SU-DHL-6 (cell line): ENCODE measurements around the gene KLK13.

Source experiments
- H2AFZ ChIP-seq: fragments of 200-600 bp; sonication (generic); 2 replicates; pipeline ENCODE4 v1.6.1; 2014; ENCODE audit warnings: low read depth, mild to moderate bottlenecking, moderate library complexity, mixed read lengths, antibody characterized with exemption, low read length; ENCODE audit not compliant: severe bottlenecking
- H3F3A ChIP-seq: fragments of 200-600 bp; shearing (Covaris generic); 2 replicates; pipeline ENCODE4 v1.6.0; 2016; ENCODE audit warnings: antibody characterized with exemption, mild to moderate bottlenecking; ENCODE audit not compliant: insufficient read depth
- H3K27ac ChIP-seq: fragments of 200-600 bp; sonication (generic); 2 replicates; pipeline ENCODE4 v1.5.1; 2016; ENCODE audit warnings: low read depth, mild to moderate bottlenecking, low read length, moderate library complexity, mixed read lengths
- H3K27me3 ChIP-seq: fragments of 200-600 bp; sonication (generic), shearing (Covaris generic); 2 replicates; pipeline ENCODE4 v1.6.0; 2014; ENCODE audit warnings: mild to moderate bottlenecking, low read length
- H3K36me3 ChIP-seq: fragments of 200-600 bp; sonication (generic); 2 replicates; pipeline ENCODE4 v1.6.1; 2014; ENCODE audit warnings: mild to moderate bottlenecking, low read length, mixed read lengths
- H3K4me2 ChIP-seq: fragments of 300-600, 200-600 bp; shearing (Covaris generic), sonication (generic); 2 replicates; pipeline ENCODE4 v1.6.0; 2014; ENCODE audit warnings: low read length, low read depth, mild to moderate bottlenecking; ENCODE audit not compliant: poor library complexity, severe bottlenecking
- H3K4me3 ChIP-seq: fragments of 200-600 bp; sonication (generic); 2 replicates; pipeline ENCODE4 v1.5.1; 2014; ENCODE audit warnings: antibody characterized with exemption, low read length, mild to moderate bottlenecking, mixed read lengths; ENCODE audit not compliant: insufficient read depth, poor library complexity, severe bottlenecking
- H3K79me2 ChIP-seq: fragments of 200-600 bp; sonication (generic); 2 replicates; pipeline ENCODE4 v1.6.1; 2014; ENCODE audit warnings: mild to moderate bottlenecking, low read length, moderate library complexity; ENCODE audit not compliant: insufficient read depth
- H3K9ac ChIP-seq: fragments of 200-600 bp; sonication (generic); 2 replicates; pipeline ENCODE4 v1.7.0; 2014; ENCODE audit warnings: mild to moderate bottlenecking, low read length
- H3K9me2 ChIP-seq: fragments of 200-600 bp; sonication (generic); replicated peaks from 2 replicates; pipeline ENCODE4 v1.6.1; 2014; ENCODE audit warnings: low read length; ENCODE audit not compliant: insufficient read depth
- H3K9me3 ChIP-seq: fragments of 200-600 bp; sonication (generic); 2 replicates; pipeline ENCODE4 v1.6.1; 2014; ENCODE audit warnings: low read length, mixed read lengths; ENCODE audit not compliant: insufficient read depth
- H4K20me1 ChIP-seq: fragments of 200-600 bp; sonication (generic); 2 replicates; pipeline ENCODE4 v1.6.1; 2014; ENCODE audit warnings: low read depth, mild to moderate bottlenecking, antibody characterized with exemption, low read length, moderate library complexity, mixed read lengths
- CTCF ChIP-seq: fragments of 200-600 bp; sonication (generic); IDR thresholded peaks from one replicate; pipeline ENCODE4 v1.5.1; 2017; ENCODE audit warnings: antibody characterized with exemption, mild to moderate bottlenecking, low read length, moderate library complexity; ENCODE audit not compliant: insufficient read depth, poor library complexity, severe bottlenecking
- EZH2phosphoT487 ChIP-seq: fragments of 200-600 bp; sonication (generic), shearing (Covaris generic); conservative IDR thresholded peaks from 2 replicates; pipeline ENCODE4 v1.6.1; 2018; ENCODE audit warnings: mild to moderate bottlenecking, antibody characterized with exemption, low read length, moderate library complexity, mixed read lengths

KLK13 gene

DNA sequence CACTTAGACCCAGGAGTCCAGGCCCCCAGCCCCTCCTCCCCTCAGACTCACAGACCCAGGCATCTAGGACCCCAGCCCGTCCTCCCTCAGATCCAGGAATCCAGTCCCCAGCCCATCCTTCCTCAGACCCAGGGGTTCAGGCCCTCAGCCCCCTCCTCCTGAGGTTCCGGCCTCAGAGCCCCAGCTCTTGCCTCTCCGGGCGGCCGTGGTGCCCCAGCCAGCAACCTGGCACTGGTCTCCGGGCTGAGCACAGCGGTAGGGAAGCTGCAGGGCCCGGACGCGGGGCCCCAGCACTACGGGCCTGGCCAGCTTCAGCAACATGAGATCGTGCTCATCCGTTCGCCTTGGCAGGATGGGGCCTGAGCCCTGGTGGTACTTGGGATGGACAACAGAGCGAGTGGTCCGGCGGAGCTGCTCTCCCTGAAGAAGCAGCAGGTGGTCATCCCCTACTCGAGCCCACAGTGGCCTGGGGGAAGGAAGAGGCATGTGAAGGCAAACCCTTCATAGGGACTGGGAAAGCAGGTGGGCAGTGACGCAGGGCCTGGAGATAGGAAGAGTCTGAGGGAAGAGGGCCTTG lies 49.1 kb downstream of the KLK13 start:
- no peaks in the 10 kb centered on the region for H3K79me2 ChIP-seq
- H3K9ac ChIP-seq = no peak overlapping the region
- H3K36me3 ChIP-seq = no peaks in the 10 kb centered on the region
- no peaks in the 10 kb centered on the region for H4K20me1 ChIP-seq
- no peaks in the 10 kb centered on the region for H3K9me2 ChIP-seq
- H3K4me2 ChIP-seq = no peak overlapping the region
- H3K4me3 ChIP-seq = no peak overlapping the region
- no peak overlapping the region for H3K27ac ChIP-seq
- TF ChIP-seq CTCF (no peak), EZH2phosphoT487 (no peak)
- H3F3A ChIP-seq = no peaks in the 10 kb centered on the region
- no peaks in the 10 kb centered on the region for H3K27me3 ChIP-seq
- no peaks in the 10 kb centered on the region for H3K9me3 ChIP-seq
- no peak overlapping the region for H2AFZ ChIP-seq

- no peak overlapping the region for H3K27ac ChIP-seq
- no peaks in the 10 kb centered on the region for H4K20me1 ChIP-seq
- H3K36me3 ChIP-seq = no peaks in the 10 kb centered on the region
- H3K4me3 ChIP-seq = no peak overlapping the region
- H2AFZ ChIP-seq = no peak overlapping the region
- no peak overlapping the region for H3K4me2 ChIP-seq
- TF ChIP-seq EZH2phosphoT487 (no peak), CTCF (no peak)
- H3K9ac ChIP-seq = no peak overlapping the region
- H3K9me2 ChIP-seq = no peaks in the 10 kb centered on the region
- no peaks in the 10 kb centered on the region for H3F3A ChIP-seq
- H3K79me2 ChIP-seq = no peaks in the 10 kb centered on the region
- no peaks in the 10 kb centered on the region for H3K9me3 ChIP-seq
- H3K27me3 ChIP-seq = no peaks in the 10 kb centered on the region
Observed at GRCh38 chr19:51014242-51014641, 50.6 kb downstream of the KLK13 start.

DNA sequence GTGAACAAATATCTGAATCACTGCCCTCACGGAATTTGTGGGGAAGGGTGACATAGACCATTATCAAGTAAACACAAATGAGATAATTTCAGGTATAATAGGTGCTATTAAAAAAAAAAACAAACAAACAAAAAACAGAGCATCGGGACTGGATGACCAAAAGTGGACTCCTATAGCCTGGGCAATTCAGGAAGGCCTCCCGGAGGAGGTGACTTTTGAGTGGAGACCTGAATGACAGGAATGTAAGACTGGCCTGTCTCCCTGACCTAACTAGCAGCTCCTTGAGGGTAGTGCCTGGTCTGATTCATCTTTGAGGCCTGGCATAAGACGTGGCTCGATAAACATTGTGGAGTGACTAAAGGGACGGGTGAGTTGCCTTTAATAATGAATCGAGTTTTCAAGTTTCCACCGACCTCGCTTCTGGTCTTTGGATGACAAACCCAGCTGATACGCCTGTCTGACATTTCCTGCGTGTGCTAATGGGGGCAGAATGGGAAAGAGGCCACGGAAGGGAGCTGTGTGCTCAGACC lies 52.2 kb downstream of the KLK13 start:
- Histone ChIP-seq H3K36me3 (no peaks in the 10 kb centered on the region), H3K4me3 (no peak overlapping the region), H3K9ac (no peak overlapping the region), H2AFZ (no peak overlapping the region), H4K20me1 (no peaks in the 10 kb centered on the region), H3K4me2 (no peak overlapping the region), H3F3A (no peaks in the 10 kb centered on the region), H3K27ac (no peak overlapping the region), H3K9me2 (no peaks in the 10 kb centered on the region), H3K9me3 (no peaks in the 10 kb centered on the region), H3K79me2 (no peaks in the 10 kb centered on the region), H3K27me3 (no peaks in the 10 kb centered on the region)
- TF ChIP-seq CTCF = no peak
- no peak for TF ChIP-seq EZH2phosphoT487
